GM04504 (cell line): Measurements from ENCODE around the gene MYO5B.

Source experiments
- DNase-seq: peaks from one replicate; pipeline ENCODE4 v3.0.0-alpha.2; 2012; ENCODE audit warnings: low read depth

The MYO5B gene

DNA sequence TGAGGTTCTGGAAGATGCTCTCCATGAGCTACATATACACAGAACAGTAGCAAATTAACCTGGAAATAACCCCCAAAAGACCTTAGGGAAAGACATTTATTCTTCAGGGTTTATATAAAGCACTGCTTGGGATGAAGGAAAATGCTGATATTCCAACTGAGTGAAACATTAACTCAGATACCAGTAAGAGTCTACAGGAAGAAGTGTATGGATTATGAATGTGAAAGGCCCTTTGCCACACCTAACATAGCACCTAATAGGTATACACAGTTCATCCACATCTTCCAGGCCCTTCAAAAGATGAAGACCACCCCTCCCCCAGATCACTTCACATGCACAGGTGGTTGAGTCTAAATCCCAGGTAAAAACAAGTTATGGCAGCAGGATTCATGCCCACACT is 50.4 kb downstream of the MYO5B start:
- no peak for DNase-seq

DNA sequence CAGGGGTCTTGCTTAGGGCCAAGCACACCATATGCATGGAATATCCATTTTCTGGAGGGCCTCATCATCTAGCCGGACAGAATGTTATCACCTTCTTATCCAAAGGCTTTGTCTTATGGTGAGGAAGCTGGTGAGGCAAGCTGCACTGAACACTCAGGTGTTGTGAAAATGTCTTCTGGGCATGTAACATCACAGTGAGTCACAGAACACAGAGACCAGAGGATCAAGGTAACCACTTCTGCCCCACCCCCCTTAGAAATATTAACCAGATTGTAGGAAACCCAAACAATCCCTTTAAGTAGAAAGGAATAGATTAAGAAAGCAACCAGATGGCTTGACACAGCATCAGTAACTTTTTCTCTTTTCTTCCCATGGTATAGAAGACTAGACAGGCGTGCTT is 51.1 kb downstream of the MYO5B start:
- no peak for DNase-seq

DNA sequence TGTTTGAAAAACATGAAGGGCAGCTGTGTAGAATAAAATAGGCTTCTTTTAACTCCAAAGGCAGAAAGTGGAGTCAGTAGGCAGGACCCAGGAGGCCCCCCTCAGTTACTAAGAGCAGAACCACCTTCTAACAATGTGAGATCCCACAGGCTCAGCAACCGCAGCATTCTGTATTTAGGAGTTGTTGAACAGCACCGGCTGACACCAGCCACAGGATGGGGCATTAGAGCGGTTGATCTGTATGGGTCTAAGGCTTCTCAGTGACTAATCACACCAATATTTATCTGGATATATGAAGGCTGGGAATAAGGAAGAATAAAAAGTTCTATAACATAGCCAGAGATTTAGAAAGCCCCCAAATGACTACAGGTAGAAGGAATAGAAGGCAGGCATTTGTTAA is 51.7 kb downstream of the MYO5B start:
- DNase-seq = no peak

DNA sequence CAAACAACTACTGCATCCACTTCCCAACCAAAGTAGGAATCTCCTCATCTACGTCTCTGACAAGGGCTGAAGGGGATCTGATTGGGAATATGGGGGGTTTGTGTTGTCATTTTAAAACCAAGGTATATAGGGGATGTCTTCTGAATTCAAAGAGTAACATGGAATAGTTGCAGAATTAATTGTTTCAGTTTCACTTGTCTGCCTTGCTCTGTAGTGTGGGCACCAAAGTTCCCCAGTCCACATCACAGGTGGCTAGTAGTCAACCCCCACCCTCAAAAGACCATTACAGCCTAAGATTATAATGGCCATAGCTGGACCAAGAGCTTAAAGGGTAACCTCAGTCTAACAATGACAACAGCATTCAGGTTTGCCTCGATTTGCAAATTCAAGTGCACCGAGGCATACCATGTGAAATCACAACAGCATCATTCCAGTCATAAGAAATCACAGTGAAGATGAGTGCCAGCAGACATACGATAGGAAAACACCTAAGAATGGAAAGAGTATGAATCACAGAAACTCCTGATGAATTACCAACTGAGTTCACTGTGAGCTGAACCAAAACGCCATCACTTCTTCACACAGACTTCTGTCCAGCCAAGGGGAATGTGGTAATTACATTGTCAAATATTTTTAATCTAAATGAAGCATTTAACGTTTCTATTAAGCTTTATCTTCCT is 52.4 kb downstream of the MYO5B start:
- DNase-seq = no peak

DNA sequence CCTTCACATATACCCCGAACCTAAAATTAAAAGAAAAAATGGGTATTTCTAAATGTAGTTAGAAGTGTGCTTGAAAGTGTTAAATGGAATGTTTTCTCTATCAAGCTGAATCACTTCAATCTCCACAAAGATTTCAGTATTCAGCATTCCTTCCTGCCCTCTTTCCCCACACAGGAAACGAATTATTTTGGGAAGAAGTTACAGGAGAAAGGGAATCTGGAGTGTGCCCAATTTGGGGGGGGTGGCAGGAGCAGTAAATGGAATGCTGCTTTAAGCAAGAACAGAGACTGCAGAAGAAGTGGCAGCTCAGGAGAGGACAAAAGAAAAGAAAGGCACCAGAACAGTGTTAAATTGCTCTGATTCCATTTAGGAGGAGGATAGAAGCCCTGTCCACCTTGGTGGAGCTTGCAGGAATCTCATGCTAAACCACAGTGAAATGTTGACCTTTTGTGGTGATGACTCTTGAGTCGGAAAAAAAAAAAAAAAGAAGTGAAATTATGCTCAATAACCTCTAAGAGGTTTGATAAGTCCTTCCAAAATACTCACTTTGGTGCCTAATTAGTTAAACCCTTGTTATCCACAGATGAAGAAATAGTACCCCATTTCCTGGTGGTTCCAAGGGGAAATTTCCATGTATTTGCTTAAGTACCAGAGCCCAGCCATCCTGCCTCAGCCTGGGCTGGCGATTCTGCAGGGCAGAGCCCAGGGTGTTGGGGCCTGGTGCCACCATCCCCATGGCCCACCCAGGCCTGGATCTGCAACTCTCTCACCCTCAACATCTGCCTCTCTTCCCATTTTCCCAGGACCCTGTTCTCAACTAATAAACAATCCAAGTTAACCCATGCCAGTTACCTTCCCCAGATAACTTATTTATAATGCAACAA is 56.5 kb downstream of the MYO5B start:
- no peak for DNase-seq

DNA sequence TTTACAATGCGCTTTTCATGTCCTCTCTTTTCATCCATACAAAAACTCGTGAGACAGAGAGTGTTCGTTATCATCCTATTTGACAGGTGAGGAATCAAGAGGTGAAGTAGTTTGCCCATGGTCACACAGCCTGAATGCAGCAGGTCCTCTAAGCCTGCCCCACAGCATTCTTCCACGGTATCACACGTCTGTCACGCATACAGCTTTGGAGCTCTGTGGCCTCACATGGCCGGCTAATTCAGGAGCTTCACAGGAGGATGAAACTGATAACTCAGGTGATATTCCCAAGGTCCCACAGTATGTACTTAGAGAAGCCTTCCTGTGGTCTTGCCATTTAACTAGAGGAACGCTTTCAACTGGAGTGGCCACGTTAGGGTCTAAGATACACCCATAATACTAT is 59.0 kb downstream of the MYO5B start:
- no peak for DNase-seq

DNA sequence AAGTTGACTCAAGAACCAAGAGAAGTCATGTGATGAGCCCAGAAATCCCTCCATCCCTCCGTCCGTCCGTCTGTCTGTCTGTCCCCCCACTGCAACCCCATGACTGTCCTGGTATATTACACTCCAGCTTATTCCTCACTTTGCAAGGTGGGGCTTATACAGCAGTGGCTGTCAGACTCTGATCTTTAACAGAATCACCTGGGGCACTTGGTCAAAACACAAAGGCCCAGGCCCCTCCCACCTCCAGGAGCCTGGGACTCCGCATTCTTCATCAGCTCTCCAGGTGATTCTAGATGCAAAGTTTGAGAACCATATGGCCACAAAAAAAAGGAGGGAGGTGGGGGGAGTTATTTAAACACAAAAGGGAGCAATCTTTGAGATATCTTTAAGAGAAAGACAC is 61.4 kb downstream of the MYO5B start:
- DNase-seq = no peak

DNA sequence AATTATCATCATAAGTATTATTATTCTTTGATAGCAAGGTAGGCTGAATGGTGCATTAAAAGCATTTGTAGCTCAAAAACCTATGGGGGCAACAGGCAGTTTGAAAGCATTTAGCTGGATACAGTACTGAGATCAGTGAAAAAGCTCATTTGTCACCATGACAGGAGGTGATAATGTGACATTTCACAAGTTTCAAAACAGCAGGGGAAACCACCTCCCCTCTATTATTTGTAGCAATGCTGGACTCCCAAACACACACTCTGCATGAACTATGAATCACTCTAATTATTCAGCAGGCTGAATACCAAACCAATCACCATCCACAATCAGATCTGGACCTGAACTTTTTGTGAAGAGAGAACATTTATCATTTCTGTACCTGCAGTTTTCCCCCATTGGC is 63.4 kb downstream of the MYO5B start:
- no peak for DNase-seq

DNA sequence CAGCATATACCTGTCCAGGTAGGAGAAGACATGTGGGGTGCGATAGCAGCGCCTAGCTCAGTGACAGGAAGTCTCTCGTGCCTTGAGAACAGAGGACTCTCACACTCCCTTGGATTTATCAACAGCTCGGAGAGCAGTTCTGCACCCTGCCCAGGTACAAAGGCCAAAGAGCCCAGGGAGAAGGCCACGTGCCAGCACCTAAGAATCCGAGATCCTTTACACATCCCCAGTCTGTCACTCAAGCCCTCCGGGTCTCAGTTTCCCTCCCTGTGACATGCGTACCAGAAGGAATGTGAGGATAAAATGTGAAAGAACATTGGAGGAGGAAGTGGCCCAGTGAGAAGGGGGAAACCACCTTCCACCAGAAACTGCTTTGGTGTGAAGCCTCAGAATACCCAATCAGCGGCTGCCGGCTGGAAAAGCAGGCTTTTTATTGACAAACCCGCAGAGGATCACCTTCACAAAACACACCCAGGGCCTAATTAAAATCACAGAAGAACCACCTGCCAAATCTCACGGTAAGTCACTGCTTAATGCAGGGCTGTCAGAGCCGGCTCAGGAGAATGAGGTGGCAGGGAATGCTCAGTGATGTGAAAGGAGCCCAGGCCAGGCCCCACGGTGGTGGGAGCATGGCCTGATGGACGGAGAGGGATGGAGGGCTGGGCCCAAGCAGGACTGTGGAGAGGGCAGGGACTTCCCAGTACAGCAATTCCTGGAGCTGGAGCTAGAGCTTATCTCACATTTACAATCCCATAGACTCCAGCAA is 66.3 kb downstream of the MYO5B start:
- no peak for DNase-seq

DNA sequence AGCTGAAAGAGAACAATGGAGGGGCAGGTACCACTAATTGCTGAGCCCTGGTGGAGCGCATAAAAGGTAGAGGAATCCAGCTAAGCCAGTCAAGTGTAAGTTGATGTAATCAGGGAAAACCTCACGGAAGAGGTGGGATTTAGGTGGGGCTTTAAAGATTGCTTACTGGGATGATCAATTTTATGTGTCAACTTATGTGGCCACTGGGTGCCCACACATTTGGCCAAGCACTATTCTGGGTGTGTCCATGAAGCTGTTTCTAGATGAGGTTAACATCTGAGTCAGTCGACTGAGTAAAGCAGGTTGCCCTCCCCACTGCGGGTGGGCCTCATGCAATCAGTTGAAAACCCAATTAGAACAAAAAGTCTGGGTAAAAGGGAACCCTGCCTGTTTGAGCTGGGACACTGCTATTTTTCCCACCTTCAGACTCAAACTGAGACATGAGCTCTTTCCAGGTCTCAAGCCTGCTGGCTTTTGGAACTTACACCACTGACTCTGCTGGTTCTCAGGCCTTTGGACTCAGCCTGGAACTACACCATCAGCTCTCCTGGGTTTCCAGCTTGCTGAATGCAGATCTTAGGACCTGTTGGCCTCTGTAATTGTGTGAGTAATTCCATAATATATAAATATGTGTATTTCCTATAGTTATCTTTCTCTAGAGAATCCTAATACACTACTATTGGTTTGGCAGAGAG is 67.3 kb downstream of the MYO5B start:
- no peak for DNase-seq

DNA sequence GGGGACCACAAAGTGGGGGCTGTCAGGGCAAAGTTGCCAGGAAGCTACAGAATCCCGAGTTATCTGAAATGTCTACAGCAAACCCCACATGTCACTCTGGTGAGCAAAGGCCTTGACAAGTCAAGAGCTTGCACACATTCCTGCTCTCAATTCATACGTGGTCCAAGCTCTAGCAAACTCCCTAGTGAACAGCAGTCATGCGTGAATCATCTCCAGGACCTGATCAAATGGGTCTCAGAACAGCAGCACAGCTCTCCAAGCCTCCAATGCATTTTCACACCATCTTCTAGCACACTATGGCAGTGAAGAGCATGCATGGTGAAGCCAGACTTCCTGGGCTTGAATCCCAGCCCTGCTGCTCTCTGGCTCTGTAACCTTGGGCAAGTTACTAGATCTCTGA is 68.5 kb downstream of the MYO5B start:
- DNase-seq = no peak

DNA sequence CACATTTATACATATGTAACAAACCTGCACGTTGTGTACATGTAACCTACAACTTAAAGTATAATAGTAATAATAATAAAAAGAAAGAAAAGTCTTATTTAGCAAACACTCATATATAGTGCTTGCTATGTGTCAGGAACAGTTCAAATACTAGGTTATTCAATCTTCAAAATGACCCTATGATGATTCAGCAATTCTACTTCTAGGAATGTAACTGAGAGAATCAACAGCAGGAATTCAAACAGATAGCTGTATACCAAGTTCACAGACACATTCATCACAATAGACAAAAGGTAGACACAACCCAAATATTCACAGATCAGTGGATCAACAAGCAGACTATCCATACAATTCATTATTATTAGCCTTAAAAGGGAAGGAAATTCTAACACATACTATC is 69.5 kb downstream of the MYO5B start:
- no peak for DNase-seq

DNA sequence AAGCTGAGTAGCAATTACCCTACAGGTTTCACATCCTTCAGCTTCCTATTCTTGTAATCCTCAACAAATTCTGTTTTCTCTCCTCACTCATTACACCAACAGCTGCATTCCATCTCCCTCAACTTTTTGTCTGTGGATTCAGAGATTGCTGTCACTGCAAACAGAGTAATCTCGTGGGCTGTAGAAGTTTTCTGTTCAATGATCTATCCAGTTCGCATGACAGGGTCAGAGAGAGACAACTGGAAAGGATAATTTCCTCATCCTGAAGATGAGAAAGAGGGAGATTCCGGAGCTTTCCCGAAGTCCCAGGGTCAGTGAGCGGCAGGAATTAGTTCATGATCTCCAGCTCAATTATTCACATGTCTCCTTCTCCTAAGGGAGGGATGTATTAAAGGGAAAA is 75.7 kb downstream of the MYO5B start:
- DNase-seq = no peak

DNA sequence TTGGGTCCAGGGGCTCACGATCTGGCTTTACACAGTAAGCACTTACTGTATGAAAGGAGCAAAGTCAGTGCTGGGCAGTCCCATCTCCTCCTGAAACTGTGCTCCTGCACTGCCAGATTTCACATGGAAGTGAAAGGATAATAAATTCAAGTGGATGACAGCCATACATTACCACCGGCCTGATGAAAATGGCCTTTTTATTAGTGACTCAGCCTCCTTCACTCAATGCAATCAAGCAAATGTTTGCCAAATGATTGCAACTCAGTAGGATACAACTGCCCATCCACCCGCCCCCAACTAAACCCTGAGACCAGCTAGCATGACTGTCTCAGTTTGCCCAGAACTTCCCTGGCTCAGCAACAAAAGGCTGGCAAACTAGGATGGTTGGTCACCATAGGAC is 77.1 kb downstream of the MYO5B start:
- DNase-seq = no peak

DNA sequence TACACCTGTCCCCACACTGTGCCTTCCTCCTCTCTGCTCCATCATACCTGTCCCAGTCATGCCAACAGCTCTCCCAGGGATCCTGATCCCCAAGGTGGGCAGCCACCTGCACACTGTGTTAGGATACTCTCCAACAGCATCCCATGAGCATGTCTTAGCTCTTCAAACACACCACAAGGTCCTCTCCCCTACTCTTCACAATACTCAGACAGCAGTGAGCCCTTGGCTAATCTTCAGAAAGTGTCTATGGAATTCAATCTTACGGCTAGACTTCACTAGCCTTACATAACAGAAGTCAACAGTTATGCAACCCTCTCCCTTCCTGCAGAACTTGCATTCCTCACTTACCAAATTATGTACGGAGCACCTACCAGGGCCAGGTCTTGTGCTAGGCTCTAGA is 79.9 kb downstream of the MYO5B start:
- no peak for DNase-seq

DNA sequence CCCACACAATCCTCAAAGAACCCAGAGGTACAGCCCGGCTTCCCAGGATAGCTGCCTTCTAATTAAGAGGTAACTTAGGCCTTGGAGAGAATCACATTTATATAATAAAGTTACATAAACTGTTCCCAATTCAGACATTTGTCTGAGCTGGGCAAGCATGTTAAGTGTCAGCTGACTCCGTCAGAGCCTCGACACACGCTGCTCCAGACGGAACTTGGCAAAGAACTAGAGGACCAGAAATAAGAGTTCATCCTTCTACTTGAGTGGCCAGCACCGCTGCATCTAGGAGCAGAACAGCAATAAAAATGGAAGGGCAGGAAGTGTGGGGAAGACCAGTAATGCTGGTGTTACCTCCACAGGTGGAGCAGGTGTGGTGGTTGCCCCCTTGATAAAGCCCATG is 80.5 kb downstream of the MYO5B start:
- DNase-seq = no peak

DNA sequence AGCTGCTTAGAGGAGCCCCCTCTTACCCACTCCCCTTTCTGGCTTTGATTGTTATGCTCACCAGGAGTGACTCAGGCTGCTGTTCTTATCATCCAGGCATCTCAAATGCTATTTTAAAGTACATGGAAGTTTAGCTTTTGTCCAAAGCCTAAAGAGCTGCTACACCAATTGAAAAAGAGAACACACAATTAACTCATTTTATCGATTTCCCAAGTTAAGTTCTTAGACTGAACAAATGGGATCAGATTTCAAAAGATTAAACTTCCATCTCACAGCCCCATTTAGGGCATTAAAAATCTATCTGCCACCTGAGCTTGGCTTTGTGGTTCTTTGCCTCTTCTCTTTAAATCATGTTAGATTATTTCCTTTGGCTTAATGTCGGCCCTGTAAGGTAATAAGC is 81.2 kb downstream of the MYO5B start:
- no peak for DNase-seq

DNA sequence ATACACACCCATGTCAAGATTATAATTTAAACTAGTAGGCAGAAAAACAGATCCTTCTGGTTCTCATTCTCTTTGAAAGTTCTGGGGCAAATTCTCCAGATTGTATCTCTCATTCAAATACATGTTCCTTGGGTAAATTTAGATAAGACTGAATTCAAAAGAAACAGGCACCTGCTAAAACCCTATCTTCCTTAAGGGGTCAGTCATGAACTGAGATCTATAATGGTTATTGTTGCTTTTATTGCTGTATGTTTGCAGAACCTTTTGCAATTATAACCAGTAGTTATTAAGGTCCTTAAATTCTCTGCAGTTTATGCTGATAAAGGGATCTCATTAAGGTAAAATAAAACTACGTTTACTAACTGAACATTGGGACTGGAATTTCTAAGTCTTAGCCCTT is 83.5 kb downstream of the MYO5B start:
- DNase-seq = no peak

DNA sequence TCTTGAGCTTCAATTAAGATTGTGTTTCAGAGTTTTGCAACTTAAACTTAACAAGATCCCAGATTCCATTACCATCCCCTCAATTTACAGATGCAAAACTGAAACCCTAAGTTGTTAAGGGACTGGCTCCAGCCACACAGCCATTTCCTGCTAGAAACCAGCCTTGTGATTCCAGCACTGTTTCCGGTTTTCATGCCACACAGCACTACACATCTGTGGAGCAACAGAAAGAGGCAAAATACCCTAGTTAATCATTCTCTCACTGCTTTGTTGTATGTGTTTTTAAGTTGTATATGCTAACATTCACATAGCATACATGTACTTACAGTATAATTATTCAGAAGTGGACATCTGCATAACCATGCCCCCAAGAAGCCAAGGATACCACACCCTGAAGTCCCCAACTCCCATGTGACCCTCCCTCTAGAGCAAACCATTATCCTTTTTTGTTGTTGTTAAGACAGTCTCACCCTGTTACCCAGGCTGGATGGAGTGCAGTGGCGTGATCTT is 87.4 kb downstream of the MYO5B start:
- no peak for DNase-seq

DNA sequence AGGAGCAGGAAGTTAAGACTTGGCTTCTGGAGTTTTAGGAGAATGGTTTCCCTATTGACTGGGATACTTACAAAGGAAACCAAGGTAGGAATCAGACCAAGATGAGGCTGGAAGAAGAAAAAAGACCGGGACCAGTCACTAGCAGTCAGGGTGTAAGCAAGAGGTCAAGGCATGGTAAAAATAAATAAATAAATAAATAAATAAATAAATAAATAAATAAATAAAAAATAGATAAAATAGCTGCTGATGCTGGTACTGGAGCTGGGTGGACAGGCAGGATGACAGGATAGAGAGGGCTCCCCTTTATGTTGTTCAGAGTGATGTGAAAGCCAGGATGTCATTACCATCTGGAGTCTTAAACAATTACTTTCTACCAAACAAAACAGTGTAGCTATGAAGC is 89.9 kb downstream of the MYO5B start:
- DNase-seq = no peak

DNA sequence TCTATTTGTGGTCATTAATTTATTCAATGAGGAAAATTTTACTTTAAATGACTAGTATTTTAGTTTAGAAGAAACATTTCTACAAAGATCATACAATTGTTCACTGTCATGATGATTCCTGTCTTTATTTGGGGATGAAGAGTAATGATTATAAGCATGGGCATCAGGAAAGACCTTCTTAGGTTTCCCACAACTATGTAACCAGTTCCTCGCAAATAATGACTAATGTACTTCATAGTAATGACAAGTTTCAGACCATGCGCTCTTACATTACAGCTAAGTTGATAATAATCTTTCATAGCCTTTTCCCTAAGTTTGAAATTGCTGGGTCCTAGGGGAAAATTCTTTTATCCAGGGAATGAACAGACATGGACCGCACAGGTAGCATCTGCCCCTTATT is 90.5 kb downstream of the MYO5B start:
- DNase-seq = no peak

DNA sequence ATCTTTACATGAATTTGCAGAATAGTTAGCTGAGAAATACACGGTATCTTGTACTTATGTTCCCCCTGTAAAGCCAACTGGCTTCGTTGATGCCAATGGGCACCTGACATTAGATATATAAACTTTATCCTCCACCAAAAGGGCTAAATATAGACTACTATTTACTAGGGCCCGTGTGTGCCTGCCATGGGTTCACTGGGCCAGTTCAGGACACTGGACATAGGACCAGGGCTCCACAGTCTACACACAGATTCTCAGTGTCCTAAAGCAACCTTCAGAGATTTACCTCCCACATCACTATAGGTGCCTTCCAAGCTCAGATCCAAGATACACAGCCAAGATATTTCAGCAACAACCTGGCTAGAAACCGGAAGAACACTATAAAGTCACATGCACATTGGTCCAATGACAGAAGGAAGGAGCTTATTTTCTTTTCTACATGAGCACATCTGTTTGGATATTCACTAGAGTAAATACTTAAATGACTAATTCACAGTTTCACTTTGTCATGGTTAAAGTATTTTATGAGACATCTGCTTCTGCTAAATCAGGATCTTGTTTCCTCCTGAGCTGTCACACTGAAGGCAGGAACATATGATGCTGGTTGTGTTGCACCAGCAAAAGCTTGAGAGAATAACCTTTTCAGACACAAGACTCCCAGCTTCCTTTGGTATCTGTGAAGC is 95.1 kb downstream of the MYO5B start:
- DNase-seq = peak; percentile 8
